GM18508 (cell line): ENCODE measurements around the gene TFPI.

Experiments used
- ATAC-seq: cut with Tn5 transposase; IDR thresholded peaks from one replicate; pipeline ENCODE4 v1.9.1; 2021; ENCODE audit warnings: moderate number of reproducible peaks; ENCODE audit not compliant: insufficient read depth, unreplicated experiment

Gene TFPI

GRCh38 chr2:187475499-187476248 lies 78.6 kb downstream of the TFPI start:
- peak; percentile 74 for ATAC-seq

GRCh38 chr2:187470698-187471097 lies 83.5 kb downstream of the TFPI start:
- ATAC-seq = no peak

DNA sequence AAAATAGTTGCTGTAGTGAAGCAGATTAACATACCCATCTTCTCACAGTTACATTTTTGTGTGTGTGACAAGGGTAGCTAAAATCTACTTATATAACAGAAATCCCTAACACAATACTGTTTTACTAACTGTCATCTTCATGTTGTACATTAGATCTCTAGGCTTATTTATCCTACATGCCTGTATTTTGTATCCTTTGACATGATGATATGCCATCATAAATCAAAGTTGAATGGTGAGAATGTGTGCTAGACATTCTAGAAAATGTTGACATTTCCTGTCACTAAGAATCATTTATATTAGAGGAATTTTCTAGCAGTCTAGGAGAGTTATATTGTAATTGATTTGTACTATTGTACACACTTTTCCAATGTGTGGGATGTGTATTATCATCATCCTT lies 84.7 kb downstream of the TFPI start:
- no peak for ATAC-seq

DNA sequence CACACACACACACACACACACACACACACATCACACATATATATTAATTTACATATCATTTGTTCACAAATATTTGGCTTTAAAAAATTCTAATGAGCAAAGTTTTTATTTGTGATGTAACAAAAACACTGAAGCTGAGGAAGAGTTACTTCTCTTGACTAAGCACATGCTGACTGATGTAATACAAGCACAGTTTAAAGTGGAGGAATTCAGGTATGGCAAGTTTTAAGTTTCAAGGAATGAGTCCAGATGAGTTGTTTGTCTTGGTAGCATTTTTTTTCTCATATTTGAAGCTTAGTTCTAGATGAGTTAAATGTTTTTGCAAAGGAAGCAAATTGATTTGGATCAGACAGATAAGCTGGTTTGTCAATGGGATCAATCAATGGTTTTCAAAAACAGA lies 86.0 kb downstream of the TFPI start:
- no peak for ATAC-seq

DNA sequence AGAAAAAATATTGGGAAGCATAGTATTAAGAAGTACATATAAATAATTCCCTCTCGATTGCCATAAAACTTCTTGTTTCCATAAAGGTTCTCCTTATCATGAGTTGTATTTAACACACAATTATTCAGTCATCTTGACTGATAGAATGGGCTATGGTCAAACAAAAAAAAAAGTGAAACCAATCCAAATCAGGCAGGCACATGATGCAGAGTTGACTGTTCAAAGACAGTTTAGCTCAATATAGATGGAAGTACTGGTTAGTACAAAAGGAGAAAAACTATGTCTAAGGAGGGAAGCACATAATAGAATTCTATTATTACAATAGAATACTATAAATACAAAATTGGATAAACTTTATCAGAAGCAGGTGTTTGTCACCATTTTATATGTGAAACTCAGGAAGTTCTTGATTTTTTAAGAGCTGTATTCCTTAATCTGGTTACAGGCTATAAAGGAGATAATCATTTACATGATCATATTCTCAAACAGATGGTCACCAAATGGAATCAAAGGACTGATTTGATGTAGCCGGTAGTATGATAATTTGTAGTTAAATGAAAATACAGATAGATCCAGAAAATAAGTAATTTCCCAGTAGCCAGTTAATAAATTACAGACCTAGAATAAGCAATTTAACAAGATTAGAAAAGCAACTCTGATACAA lies 88.0 kb downstream of the TFPI start:
- no peak for ATAC-seq

DNA sequence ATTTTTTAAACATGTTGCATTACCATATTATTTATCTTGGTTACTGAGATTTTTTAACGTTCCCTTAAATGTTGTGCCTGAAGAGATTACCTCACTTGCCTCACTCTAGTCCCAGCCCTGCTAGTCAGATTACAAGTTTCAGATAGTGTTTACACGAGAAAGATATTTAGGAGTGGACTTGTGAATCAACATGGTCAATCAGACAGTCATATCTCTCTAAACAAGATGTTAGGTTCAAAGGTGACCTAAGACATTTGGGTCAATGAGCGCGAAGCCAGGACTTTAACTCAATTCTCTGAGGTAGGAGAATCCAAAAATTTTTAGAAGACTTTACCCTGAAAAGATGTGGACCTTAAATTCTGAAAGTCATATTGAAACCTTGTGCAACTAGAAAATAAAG lies 91.4 kb downstream of the TFPI start:
- no peak for ATAC-seq

GRCh38 chr2:187461294-187462261 lies 92.7 kb downstream of the TFPI start:
- ATAC-seq = no peak

- no peak for ATAC-seq
Observed at GRCh38 chr2:187459256-187459655, 95.0 kb downstream of the TFPI start.

GRCh38 chr2:187453078-187453641 lies 101.1 kb downstream of the TFPI start:
- ATAC-seq = no peak

GRCh38 chr2:187451510-187451909 lies 102.7 kb downstream of the TFPI start:
- ATAC-seq = no peak

- ATAC-seq = no peak
Observed at GRCh38 chr2:187447336-187447735, 106.9 kb downstream of the TFPI start.

GRCh38 chr2:187446711-187447110 lies 107.5 kb downstream of the TFPI start:
- ATAC-seq = no peak

GRCh38 chr2:187445051-187445450 lies 109.2 kb downstream of the TFPI start:
- ATAC-seq = no peak

- ATAC-seq = no peak
Observed at GRCh38 chr2:187442778-187443177, 111.5 kb downstream of the TFPI start.

DNA sequence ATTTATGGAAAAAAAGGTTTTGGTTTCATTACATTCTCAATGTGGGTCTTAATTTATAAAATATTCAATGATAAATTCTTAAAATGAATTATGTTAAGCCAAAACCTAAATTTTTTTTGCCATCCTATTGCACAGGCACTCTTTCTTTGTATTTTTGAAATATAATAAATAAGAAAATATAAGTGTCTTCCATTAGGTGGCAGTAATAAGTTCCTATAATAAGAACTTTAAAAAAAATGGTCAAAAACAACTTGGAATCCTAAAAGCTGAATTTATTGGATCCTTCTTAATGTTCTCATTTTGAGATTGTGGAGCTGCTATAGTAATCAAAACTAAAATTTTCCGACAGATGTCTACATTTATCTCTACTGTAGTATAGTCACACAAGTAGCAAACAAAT lies 111.9 kb downstream of the TFPI start:
- no peak for ATAC-seq

DNA sequence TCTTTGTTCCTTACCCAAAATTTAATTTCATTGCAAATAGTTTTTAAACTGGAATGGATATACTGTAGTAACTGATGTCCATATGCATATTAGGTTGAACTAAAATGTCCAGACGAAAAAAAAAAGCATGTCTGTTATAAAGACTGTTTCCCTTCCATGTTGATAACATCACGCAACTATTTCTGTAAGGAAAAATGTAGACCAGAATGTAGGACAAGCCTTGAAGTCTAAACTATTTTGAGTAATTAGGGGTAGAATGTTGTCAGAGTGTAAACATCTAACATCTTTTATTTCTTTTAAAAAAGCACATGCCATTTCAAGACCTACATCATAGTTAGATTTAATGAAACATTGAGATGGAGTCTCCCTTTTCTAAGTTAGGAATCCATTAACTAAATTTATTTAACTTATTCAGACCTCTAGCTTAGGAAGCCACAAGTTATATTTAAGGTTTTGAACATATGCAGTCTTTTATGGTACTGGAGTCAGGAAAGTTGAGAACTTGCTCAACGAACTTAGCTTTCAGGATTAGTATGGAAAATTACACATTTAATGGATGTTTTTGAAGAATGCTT lies 114.0 kb downstream of the TFPI start:
- no peak for ATAC-seq

GRCh38 chr2:187438455-187438854 lies 115.8 kb downstream of the TFPI start:
- ATAC-seq = no peak

- ATAC-seq = no peak
Observed at GRCh38 chr2:187435756-187436155, 118.5 kb downstream of the TFPI start.

DNA sequence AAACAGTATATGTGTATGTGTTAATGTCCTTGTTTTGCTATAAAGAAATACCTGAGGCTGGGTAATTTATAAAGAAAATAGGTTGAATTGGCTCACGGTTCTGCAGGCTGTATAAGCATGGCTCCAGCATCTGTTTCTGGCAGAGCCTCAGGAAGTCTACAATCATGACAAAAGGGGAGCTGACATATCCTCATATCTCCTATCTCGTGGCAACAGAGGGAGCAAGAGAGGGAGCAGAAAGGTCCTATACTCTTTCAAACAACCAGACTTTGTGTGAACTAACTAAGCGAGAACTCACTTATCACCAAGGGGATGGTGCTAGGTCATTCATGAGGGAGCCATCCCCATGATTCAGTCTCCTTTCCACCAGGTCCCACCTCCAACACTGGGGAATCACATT lies 119.2 kb downstream of the TFPI start:
- ATAC-seq = no peak

GRCh38 chr2:187434342-187434785 lies 119.9 kb downstream of the TFPI start:
- no peak for ATAC-seq
